ENCODE results near the gene ALDH18A1. TPM values are rescaled to one million over a fixed set of nuclear protein-coding genes. Genes with fewer than 3 reads are reported as not detected.

Gene ALDH18A1
- polyA plus RNA-seq (2012; ENCODE audit: insufficient read depth, insufficient read length, low read depth) = 58.8 TPM

DNA sequence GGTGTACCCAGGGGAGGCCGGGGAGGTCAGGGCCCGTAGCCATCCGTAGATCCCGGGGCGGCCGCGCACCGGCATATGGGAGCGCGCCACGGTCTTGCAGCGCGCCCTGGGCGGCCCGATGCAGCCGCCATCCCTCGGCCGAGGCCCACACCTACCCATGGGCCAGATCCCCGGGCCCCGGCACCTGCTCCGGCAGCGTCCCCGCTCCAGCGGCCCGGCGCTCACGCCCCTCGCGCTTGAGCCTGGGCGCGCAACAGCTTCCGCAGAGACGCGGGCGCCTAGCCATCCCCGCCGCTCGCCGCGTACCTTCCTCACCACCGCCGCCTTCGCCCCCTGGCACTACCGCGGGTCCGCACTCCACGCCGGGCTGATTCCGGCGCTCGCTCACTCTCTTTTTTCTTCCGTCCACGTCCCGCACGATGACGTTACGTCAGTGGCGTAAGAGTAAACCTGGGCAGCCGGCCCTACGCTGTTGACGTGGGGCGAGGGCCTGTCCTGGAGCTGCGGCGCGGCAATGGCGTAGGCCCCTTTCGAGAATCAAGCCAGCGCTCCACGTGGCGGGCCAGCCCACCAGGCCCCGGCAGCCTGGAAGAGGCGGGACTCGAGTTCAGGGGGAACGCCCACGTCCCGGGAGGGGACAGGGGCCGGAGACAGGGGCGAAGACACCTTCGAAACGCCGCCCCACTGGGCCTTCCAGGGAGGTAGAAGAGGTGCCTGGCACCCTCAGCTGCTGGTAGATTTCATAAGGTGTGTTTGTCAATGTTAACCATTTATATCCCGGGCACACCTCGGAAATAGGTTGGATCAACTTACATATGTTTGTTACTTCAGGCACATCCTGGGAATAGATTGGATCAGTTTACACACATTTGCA lies at the start of gene ALDH18A1:
ALDH18A1 (minus strand) TSS at position 421 of the 874 bp plus-strand sequence. CDS start 3,334 bp downstream, outside the sequence.
- DNase-seq = peak; percentile 90
- Histone ChIP-seq H3K4me1 (no peaks in the 10 kb centered on the region), H3K9me3 (no peaks in the 10 kb centered on the region), H3K4me3 (ENCODE audit: low read depth, low read length) (peak within 1 kb of the TSS; percentile 89), H3K27me3 (no peaks in the 10 kb centered on the region), H3K36me3 (peaks cover 12% of the 10 kb centered on the region)
- TF ChIP-seq, protein P1, sequence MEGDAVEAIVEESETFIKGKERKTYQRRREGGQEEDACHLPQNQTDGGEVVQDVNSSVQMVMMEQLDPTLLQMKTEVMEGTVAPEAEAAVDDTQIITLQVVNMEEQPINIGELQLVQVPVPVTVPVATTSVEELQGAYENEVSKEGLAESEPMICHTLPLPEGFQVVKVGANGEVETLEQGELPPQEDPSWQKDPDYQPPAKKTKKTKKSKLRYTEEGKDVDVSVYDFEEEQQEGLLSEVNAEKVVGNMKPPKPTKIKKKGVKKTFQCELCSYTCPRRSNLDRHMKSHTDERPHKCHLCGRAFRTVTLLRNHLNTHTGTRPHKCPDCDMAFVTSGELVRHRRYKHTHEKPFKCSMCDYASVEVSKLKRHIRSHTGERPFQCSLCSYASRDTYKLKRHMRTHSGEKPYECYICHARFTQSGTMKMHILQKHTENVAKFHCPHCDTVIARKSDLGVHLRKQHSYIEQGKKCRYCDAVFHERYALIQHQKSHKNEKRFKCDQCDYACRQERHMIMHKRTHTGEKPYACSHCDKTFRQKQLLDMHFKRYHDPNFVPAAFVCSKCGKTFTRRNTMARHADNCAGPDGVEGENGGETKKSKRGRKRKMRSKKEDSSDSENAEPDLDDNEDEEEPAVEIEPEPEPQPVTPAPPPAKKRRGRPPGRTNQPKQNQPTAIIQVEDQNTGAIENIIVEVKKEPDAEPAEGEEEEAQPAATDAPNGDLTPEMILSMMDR (IDR thresholded peaks at IDR 0.05; ENCODE audit: low read depth, low read length) = no peak

DNA sequence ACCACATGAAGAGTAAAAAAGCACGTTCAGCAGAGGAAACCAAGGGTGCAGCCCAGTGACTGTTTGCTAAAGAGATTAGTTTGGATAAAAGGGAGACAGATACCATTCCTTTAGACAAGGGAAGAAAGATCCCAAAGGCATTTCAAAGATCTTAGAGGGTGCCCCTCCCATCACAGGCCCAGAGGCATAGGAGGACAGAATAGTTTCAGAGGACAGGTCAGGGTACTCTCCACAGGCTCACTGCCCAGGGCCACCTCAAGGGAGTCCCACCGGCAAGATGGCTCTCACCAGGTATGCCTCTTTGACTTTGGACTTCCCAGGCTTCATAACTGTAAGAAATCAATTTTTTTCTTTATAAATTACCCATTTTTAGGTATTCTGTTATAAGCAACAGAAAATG lies 41.9 kb upstream of the ALDH18A1 start:
- Histone ChIP-seq H3K4me3 (ENCODE audit: low read depth, low read length) (no peak overlapping the region), H3K27me3 (no peaks in the 10 kb centered on the region), H3K36me3 (no peaks in the 10 kb centered on the region), H3K9me3 (no peaks in the 10 kb centered on the region), H3K4me1 (no peaks in the 10 kb centered on the region)
- TF ChIP-seq, protein P1 (IDR thresholded peaks at IDR 0.05; ENCODE audit: low read depth, low read length) = no peak
- DNase-seq = no peak

DNA sequence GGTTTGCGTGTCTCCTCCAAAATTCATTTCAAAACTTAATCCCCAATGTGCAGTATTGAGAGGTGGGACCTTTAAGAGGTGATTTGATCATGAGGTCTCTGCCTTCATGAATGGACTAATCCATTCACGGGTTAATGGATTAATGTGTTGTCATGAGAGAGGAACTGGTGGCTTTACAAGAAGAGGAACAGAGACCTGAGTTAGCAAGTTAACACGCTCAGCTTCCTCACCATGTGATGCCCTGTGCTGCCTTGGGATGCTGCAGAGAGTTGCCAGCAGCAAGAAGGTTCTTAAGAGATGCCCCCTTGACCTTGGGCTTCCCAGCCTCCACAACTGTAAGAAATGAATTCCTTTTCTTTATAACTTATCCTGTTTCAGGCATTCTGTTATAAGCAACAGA lies 40.9 kb upstream of the ALDH18A1 start:
- H3K36me3 ChIP-seq = no peaks in the 10 kb centered on the region
- TF ChIP-seq, protein P1 (IDR thresholded peaks at IDR 0.05; ENCODE audit: low read depth, low read length) = no peak
- no peak overlapping the region for H3K4me3 ChIP-seq (ENCODE audit: low read depth, low read length)
- DNase-seq = no peak
- no peaks in the 10 kb centered on the region for H3K9me3 ChIP-seq
- no peaks in the 10 kb centered on the region for H3K27me3 ChIP-seq
- H3K4me1 ChIP-seq = no peaks in the 10 kb centered on the region

DNA sequence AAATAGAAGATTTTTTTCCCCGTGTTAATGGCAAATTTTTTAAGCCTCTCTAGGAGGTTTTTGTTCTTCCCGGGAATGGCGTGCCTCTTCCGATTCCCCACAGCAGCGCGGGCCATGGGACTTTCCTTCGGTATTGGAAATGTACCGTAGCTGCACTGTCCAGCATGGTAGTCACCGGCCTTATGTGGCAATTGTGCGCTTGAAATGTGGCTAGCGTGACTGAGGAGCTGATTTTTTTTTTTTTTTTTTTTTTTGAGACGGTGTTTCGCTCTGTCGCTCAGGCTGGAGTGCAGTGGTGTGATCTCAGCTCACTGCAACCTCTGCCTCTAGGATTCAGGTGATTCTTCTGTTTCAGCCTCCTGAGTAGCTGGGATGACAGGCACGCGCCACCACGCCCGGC lies 38.2 kb upstream of the ALDH18A1 start:
- Histone ChIP-seq H3K4me1 (no peaks in the 10 kb centered on the region), H3K4me3 (ENCODE audit: low read depth, low read length) (no peak overlapping the region), H3K36me3 (no peaks in the 10 kb centered on the region; the same call in 1 of the 2 replicates), H3K9me3 (no peaks in the 10 kb centered on the region), H3K27me3 (no peaks in the 10 kb centered on the region)
- DNase-seq = no peak
- TF ChIP-seq, protein P1 (IDR thresholded peaks at IDR 0.05; ENCODE audit: low read depth, low read length) = no peak

DNA sequence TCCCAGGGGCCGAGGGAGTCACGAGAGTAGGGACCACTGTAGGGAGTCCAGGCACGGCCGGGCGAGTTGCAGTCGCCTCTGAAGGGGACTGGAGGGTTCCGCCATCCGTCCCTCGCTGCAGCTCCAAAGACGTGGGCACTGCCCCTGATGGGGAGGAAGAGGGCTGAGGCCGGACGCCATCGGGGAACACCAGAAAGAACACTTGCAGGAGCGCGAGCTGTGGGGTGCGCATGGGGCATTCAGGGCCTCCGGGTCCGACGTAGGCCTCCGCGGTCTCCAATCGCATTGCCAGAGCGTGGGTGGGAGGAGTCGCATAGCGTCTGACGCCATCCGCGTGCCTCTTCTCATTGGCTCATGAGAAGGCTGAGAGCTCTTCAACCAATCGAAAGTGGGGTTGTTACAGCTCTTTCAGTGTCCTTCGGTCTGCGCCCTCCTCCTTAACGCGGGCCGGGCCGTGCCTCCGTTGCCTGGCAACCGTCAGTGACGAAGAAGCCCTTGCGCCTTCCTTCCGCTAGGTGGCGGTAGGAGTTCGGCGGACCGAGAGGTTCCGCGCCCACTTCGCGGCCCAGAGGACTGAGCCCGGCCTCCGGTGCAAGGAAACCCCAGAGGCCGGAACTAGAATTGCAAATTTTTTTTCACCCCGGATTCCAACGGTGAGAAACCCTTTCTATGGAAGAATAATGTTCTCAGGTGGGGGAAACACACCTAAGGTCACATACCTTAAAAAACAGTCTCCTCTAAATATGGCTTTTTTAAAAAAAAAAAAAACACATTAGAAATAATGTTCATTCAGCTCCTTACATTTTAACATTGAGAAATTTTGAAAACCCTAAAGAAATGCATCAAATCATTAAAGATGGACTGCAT lies 37.4 kb upstream of the ALDH18A1 start, which contains the start of gene TCTN3:
TCTN3 (minus strand) TSS at position 260 of the 867 bp plus-strand sequence; CDS start at position 232, 28 bp downstream.
- H3K4me3 ChIP-seq (ENCODE audit: low read depth, low read length) = peak within 1 kb of the TSS; percentile 95
- H3K4me1 ChIP-seq = no peaks in the 10 kb centered on the region
- H3K36me3 ChIP-seq = no peaks in the 10 kb centered on the region; the same call in 1 of the 2 replicates
- TF ChIP-seq, protein P1 (IDR thresholded peaks at IDR 0.05; ENCODE audit: low read depth, low read length) = peak; percentile 94
- H3K27me3 ChIP-seq = no peaks in the 10 kb centered on the region
- no peaks in the 10 kb centered on the region for H3K9me3 ChIP-seq
- DNase-seq = peak; percentile 93

Measured in BE2C (cell line).